ACC112 (cell line): Measurements from ENCODE around the gene CNNM2.
A peak's percentile ranks its signal among the peaks of the same experiment; 100 is the strongest.

Experiments
- H2AFZ ChIP-seq: fragments of 200-600 bp; sonication (generic); one replicate; pipeline ENCODE4 v1.6.0; 2017; ENCODE audit warnings: antibody characterized with exemption, low read length; ENCODE audit not compliant: unreplicated experiment
- H3K27ac ChIP-seq: fragments of 200-600 bp; sonication (generic); 2 replicates; pipeline ENCODE4 v1.5.1; 2014; ENCODE audit warnings: low read depth, mild to moderate bottlenecking, antibody characterized with exemption, low read length, moderate library complexity
- H3K27me3 ChIP-seq: fragments of 200-600 bp; sonication (generic); 2 replicates; pipeline ENCODE4 v1.6.1; 2014; ENCODE audit warnings: mild to moderate bottlenecking, antibody characterized with exemption, low read length, moderate library complexity, mixed read lengths; ENCODE audit not compliant: insufficient read depth
- H3K36me3 ChIP-seq: fragments of 200-600 bp; sonication (generic); 2 replicates; pipeline ENCODE4 v1.6.1; 2016; ENCODE audit warnings: mild to moderate bottlenecking, antibody characterized with exemption, low read length, moderate library complexity, mixed read lengths; ENCODE audit not compliant: insufficient read depth
- H3K4me1 ChIP-seq: fragments of 200-600 bp; sonication (generic); one replicate; pipeline ENCODE4 v1.6.1; 2016; ENCODE audit warnings: low read length, mixed read lengths; ENCODE audit not compliant: insufficient read depth, unreplicated experiment, control insufficient read depth
- H3K4me3 ChIP-seq: fragments of 200-600 bp; sonication (generic); 2 replicates; pipeline ENCODE4 v1.5.1; 2014; ENCODE audit warnings: mild to moderate bottlenecking, low read depth, low read length
- H3K79me2 ChIP-seq: fragments of 200-600 bp; sonication (generic); one replicate; pipeline ENCODE4 v1.6.0; 2016; ENCODE audit warnings: low read length; ENCODE audit not compliant: control insufficient read depth, unreplicated experiment, insufficient read depth

The CNNM2 gene

DNA sequence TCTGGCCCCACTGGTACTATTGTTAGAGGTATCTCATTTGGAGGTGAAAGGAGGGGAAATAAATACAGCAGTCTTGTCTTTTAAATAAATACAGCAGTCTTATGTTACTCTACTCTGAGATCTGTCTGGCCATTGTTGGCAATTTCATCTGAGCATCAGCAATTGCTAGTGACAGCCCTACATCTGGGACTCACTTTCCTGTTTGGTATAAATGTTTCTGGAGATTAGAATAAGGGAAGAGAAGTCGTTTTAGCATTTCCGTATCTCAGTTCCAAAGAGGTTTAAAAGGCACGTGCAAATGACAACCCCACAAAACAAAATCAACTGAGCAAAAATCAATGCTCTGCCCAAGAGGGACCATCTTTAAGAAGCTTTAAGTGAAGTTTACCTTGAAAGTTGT, 18.1 kb upstream of the CNNM2 start:
- Histone ChIP-seq H3K27me3 (no peaks in the 10 kb centered on the region), H3K4me3 (no peak overlapping the region), H3K36me3 (no peaks in the 10 kb centered on the region), H3K79me2 (no peaks in the 10 kb centered on the region), H3K4me1 (no peaks in the 10 kb centered on the region), H2AFZ (no peak overlapping the region), H3K27ac (no peak overlapping the region)

DNA sequence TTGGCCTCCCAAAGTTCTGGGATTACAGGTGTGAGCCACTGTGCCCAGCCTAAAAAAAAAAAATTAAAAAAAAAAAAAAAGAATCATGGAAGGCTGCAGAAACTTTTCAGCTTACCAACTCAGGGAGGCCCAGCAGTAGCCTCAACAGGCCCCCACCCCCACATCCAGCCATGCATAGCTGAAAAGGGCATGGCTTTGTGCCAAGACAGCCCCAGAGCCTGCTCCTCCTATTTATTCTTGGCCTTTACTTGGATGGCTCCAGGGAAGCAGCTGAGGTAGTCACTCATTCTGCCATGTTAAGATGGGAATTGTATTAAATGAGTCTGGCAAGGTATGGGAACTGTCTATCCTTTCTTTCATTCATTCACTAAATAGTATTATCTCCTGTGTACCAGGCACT, 13.7 kb upstream of the CNNM2 start:
- no peaks in the 10 kb centered on the region for H3K79me2 ChIP-seq
- no peaks in the 10 kb centered on the region for H3K36me3 ChIP-seq
- H3K4me3 ChIP-seq: no peak overlapping the region
- no peaks in the 10 kb centered on the region for H3K27me3 ChIP-seq
- H3K4me1 ChIP-seq: no peaks in the 10 kb centered on the region
- H2AFZ ChIP-seq: no peak overlapping the region
- no peak overlapping the region for H3K27ac ChIP-seq

- Histone ChIP-seq H2AFZ (no peak overlapping the region), H3K36me3 (no peaks in the 10 kb centered on the region), H3K27me3 (no peaks in the 10 kb centered on the region), H3K4me3 (no peak overlapping the region), H3K4me1 (no peaks in the 10 kb centered on the region), H3K79me2 (no peaks in the 10 kb centered on the region), H3K27ac (no peak overlapping the region)
Observed at GRCh38 chr10:102906507-102906906, 11.6 kb upstream of the CNNM2 start.

- Histone ChIP-seq H3K4me3 (no peak overlapping the region), H3K27me3 (0 out of 2 replicates have a peak, but pooled peaks cover 4% of the 10 kb centered on the region), H2AFZ (no peak overlapping the region), H3K27ac (no peak overlapping the region), H3K4me1 (peaks cover 3% of the 10 kb centered on the region), H3K36me3 (no peaks in the 10 kb centered on the region), H3K79me2 (no peaks in the 10 kb centered on the region)
Observed at GRCh38 chr10:102914781-102915180, 3.3 kb upstream of the CNNM2 start.

- no peak overlapping the region; the same call in 1 of the 2 replicates for H3K4me3 ChIP-seq
Observed at GRCh38 chr10:102916173-102916572, 1.9 kb upstream of the CNNM2 start.

GRCh38 chr10:102917314-102917961, 656 bp upstream of the CNNM2 start:
- no peaks in the 10 kb centered on the region for H3K36me3 ChIP-seq
- no peaks in the 10 kb centered on the region for H3K79me2 ChIP-seq
- peak overlapping the region; percentile 86 for H2AFZ ChIP-seq
- peaks cover 21% of the 10 kb centered on the region for H3K4me1 ChIP-seq
- H3K4me3 ChIP-seq: peak overlapping the region; percentile 81
- no peaks in the 10 kb centered on the region for H3K27me3 ChIP-seq
- H3K27ac ChIP-seq: peak overlapping the region; percentile 46; the same call in 1 of the 2 replicates

More at GRCh38 chr10:102916173-102916572, 1.9 kb upstream of the CNNM2 start:
- Histone ChIP-seq H3K79me2 (no peaks in the 10 kb centered on the region), H3K27me3 (0 out of 2 replicates have a peak, but pooled peaks cover 4% of the 10 kb centered on the region), H3K4me1 (peaks cover 17% of the 10 kb centered on the region), H3K36me3 (no peaks in the 10 kb centered on the region), H3K27ac (no peak overlapping the region), H2AFZ (no peak overlapping the region)

DNA sequence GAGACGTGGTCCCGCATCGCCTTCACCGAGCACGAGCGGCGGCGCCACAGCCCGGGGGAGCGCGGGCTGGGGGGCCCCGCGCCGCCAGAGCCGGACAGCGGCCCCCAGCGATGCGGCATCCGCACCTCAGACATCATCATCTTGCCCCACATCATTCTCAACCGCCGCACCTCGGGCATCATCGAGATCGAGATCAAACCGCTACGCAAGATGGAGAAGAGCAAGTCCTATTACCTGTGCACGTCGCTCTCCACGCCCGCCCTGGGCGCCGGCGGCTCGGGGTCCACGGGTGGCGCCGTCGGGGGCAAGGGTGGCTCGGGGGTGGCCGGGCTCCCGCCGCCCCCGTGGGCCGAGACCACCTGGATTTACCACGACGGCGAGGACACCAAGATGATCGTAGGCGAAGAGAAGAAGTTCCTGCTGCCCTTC, 737 bp downstream of the CNNM2 start:
- Histone ChIP-seq H3K27ac (no peak overlapping the region), H3K79me2 (no peaks in the 10 kb centered on the region), H3K36me3 (no peaks in the 10 kb centered on the region), H2AFZ (peak overlapping the region; percentile 62), H3K4me1 (peaks cover 21% of the 10 kb centered on the region), H3K27me3 (no peaks in the 10 kb centered on the region), H3K4me3 (peak overlapping the region; percentile 81)

GRCh38 chr10:102919246-102919959, 1.3 kb downstream of the CNNM2 start:
- Histone ChIP-seq H3K27me3 (no peaks in the 10 kb centered on the region), H3K79me2 (no peaks in the 10 kb centered on the region), H3K4me3 (peak overlapping the region; percentile 81), H2AFZ (peak overlapping the region; percentile 62), H3K36me3 (no peaks in the 10 kb centered on the region), H3K27ac (no peak overlapping the region), H3K4me1 (peaks cover 21% of the 10 kb centered on the region)

DNA sequence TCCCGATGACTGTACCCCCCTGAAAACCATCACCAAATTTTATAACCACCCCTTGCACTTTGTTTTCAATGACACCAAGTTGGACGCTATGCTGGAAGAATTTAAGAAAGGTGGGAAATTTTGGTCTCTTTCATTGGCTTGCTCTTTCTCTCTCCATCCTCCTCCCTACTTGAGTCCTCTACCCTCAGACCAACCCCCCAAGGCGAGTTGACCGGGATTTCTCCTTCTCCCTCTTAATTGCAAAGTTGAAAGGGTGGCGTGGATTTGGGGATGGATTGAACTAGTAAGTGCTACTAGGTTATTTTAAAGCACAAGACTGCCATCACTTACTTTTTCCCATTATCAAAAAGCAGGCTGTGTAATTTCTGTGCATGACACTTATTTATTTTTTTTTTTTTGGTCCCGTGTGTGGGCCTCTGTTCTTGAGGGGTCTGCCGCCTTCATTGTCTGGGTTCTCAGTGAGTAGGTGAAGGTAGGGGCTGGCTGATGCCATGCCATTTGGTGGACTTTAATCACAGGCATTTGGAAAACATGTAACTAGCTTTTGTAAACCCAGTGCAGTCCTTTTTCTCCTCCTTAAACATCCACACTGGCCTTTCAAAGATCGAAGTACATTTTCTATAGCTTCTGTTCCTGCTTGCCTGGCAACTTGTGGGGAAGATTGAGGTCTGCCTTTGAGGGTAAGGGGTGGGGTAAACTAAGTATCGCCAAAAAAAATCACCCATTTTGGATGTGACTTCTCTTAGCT, 2.1 kb downstream of the CNNM2 start:
- H3K4me1 ChIP-seq: peaks cover 21% of the 10 kb centered on the region
- H3K27ac ChIP-seq: no peak overlapping the region
- H3K79me2 ChIP-seq: no peaks in the 10 kb centered on the region
- peak overlapping the region; percentile 81 for H3K4me3 ChIP-seq
- no peak overlapping the region for H2AFZ ChIP-seq
- no peaks in the 10 kb centered on the region for H3K36me3 ChIP-seq
- H3K27me3 ChIP-seq: no peaks in the 10 kb centered on the region

- H3K27ac ChIP-seq: no peak overlapping the region
- peaks cover 21% of the 10 kb centered on the region for H3K4me1 ChIP-seq
- no peaks in the 10 kb centered on the region for H3K27me3 ChIP-seq
- H2AFZ ChIP-seq: no peak overlapping the region
- no peak overlapping the region for H3K4me3 ChIP-seq
- no peaks in the 10 kb centered on the region for H3K79me2 ChIP-seq
- no peaks in the 10 kb centered on the region for H3K36me3 ChIP-seq
Observed at GRCh38 chr10:102923601-102924000, 5.5 kb downstream of the CNNM2 start.
